NCI-H1930 (cell line): ENCODE results near the gene SLC4A7.

ENCODE experiments used
- DNase-seq, 2 experiments: peaks; one replicate each; lab custom pipeline; 2025; lab: John Stamatoyannopoulos, UW

The SLC4A7 gene

GRCh38 chr3:27325419-27325818 is 158.8 kb downstream of the SLC4A7 start:
- DNase-seq = no peak

- no peak for DNase-seq
Measured at GRCh38 chr3:27324686-27325085, 159.5 kb downstream of the SLC4A7 start.

GRCh38 chr3:27323087-27323570 is 161.1 kb downstream of the SLC4A7 start:
- no peak for DNase-seq
